SK-N-SH treated with all-trans-retinoic acid at 6 μM for 48 hours (cell line): ENCODE measurements around the gene RIPOR2.

ENCODE experiments used
- ATAC-seq: fragments of 200-7000 bp; cut with Tn5 transposase; 3 replicates; pipeline ENCODE4 v1.9.1; 2020; ENCODE audit warnings: mild to moderate bottlenecking, moderate library complexity
- ARNTL ChIP-seq: fragments of 450-650 bp; formaldehyde crosslinking; IDR thresholded peaks from 2 replicates; pipeline ENCODE4 v1.5.0; 2020; ENCODE audit warnings: low read depth, mild to moderate bottlenecking, moderate library complexity, borderline replicate concordance
- BACH2 ChIP-seq: fragments of 250-450 bp; sonication (Bioruptor Pico); IDR thresholded peaks from 2 replicates; pipeline ENCODE4 v1.9.0; 2021; ENCODE audit warnings: mild to moderate bottlenecking, borderline replicate concordance
- CSDC2 ChIP-seq: fragments of 250-450 bp; sonication (Bioruptor Pico); IDR thresholded peaks from 2 replicates; pipeline ENCODE4 v1.5.0; 2020; ENCODE audit warnings: mild to moderate bottlenecking, moderate library complexity
- ESRRG ChIP-seq: fragments of 250-450 bp; sonication (Bioruptor Pico); IDR thresholded peaks from 2 replicates; pipeline ENCODE4 v1.6.1; 2021; ENCODE audit warnings: mild to moderate bottlenecking
- GLIS3 ChIP-seq: fragments of 250-450 bp; sonication (Bioruptor Pico); IDR thresholded peaks from 2 replicates; pipeline ENCODE4 v1.5.0; 2020; ENCODE audit warnings: mild to moderate bottlenecking, moderate library complexity
- ISL1 ChIP-seq: fragments of 250-450 bp; sonication (Bioruptor Pico); IDR thresholded peaks from 2 replicates; pipeline ENCODE4 v2.1.2; 2022; ENCODE audit warnings: mild to moderate bottlenecking, moderate library complexity
- OSR1 ChIP-seq: fragments of 250-450 bp; sonication (Bioruptor Pico); IDR thresholded peaks from 2 replicates; pipeline ENCODE4 v1.8.0; 2022; ENCODE audit warnings: moderate library complexity, mild to moderate bottlenecking, inconsistent platforms
- PPARA ChIP-seq: fragments of 250-450 bp; sonication (Bioruptor Pico); IDR thresholded peaks from 2 replicates; pipeline ENCODE4 v1.5.0; 2020; ENCODE audit warnings: mild to moderate bottlenecking, borderline replicate concordance
- RARB ChIP-seq: fragments of 250-450 bp; sonication (Bioruptor Pico); IDR thresholded peaks from 2 replicates; pipeline ENCODE4 v1.8.0; 2021; ENCODE audit warnings: mild to moderate bottlenecking, moderate library complexity
- SNAI2 ChIP-seq: fragments of 250-450 bp; sonication (Bioruptor Pico); IDR thresholded peaks from 2 replicates; pipeline ENCODE4 v1.5.0; 2020; ENCODE audit warnings: mild to moderate bottlenecking, moderate library complexity
- TCF4 ChIP-seq: fragments of 250-450 bp; sonication (Bioruptor Pico); IDR thresholded peaks from 2 replicates; pipeline ENCODE4 v1.8.0; 2021; ENCODE audit warnings: mild to moderate bottlenecking, moderate library complexity, borderline replicate concordance
- TOX ChIP-seq: fragments of 250-450 bp; sonication (Bioruptor Pico); IDR thresholded peaks from 2 replicates; pipeline ENCODE4 v1.8.0; 2021; ENCODE audit warnings: mild to moderate bottlenecking, moderate library complexity, borderline replicate concordance
- ZC3H10 ChIP-seq: fragments of 250-450 bp; sonication (Bioruptor Pico); IDR thresholded peaks from 2 replicates; pipeline ENCODE4 v1.5.1; 2021; ENCODE audit warnings: mild to moderate bottlenecking, moderate library complexity
- ZFP3 ChIP-seq: fragments of 250-450 bp; sonication (Bioruptor Pico); IDR thresholded peaks from 2 replicates; pipeline ENCODE4 v1.5.0; 2020; ENCODE audit warnings: mild to moderate bottlenecking, moderate library complexity
- ZFP30 ChIP-seq: fragments of 450-650 bp; formaldehyde crosslinking; IDR thresholded peaks from 2 replicates; pipeline ENCODE4 v1.5.0; 2022; ENCODE audit warnings: mild to moderate bottlenecking, moderate library complexity
- ZNF565 ChIP-seq: fragments of 450-650 bp; formaldehyde crosslinking; conservative IDR thresholded peaks from 2 replicates; pipeline ENCODE4 v1.5.0; 2020; ENCODE audit warnings: low read depth, mild to moderate bottlenecking, moderate library complexity
- ZNF70 ChIP-seq: fragments of 450-650 bp; formaldehyde crosslinking; IDR thresholded peaks from 2 replicates; pipeline ENCODE4 v1.5.0; 2020; ENCODE audit warnings: mild to moderate bottlenecking, moderate library complexity
- ZNF8 ChIP-seq: fragments of 450-650 bp; formaldehyde crosslinking; IDR thresholded peaks from 2 replicates; pipeline ENCODE4 v1.5.0; 2020; ENCODE audit warnings: mild to moderate bottlenecking, moderate library complexity
- TF ChIP-seq, protein P1 (sequence below): fragments of 250-450 bp; sonication (Bioruptor Pico); IDR thresholded peaks from 2 replicates; pipeline ENCODE4 v1.8.0; 2020; ENCODE audit warnings: mild to moderate bottlenecking, moderate library complexity, borderline replicate concordance
- TF ChIP-seq, protein P2 (sequence below): fragments of 250-450 bp; sonication (Bioruptor Pico); IDR thresholded peaks from 2 replicates; pipeline ENCODE4 v1.8.0; 2021; ENCODE audit warnings: low read depth, mild to moderate bottlenecking, moderate library complexity, borderline replicate concordance
- TF ChIP-seq, protein P3 (sequence below): fragments of 250-450 bp; sonication (Bioruptor Pico); IDR thresholded peaks from 2 replicates; pipeline ENCODE4 v1.5.1; 2021; ENCODE audit warnings: mild to moderate bottlenecking, moderate library complexity
- TF ChIP-seq, protein P4 (sequence below): fragments of 250-450 bp; sonication (Bioruptor Pico); IDR thresholded peaks from 2 replicates; pipeline ENCODE4 v1.5.1; 2020; ENCODE audit warnings: low read depth, mild to moderate bottlenecking, moderate library complexity

The RIPOR2 gene

DNA sequence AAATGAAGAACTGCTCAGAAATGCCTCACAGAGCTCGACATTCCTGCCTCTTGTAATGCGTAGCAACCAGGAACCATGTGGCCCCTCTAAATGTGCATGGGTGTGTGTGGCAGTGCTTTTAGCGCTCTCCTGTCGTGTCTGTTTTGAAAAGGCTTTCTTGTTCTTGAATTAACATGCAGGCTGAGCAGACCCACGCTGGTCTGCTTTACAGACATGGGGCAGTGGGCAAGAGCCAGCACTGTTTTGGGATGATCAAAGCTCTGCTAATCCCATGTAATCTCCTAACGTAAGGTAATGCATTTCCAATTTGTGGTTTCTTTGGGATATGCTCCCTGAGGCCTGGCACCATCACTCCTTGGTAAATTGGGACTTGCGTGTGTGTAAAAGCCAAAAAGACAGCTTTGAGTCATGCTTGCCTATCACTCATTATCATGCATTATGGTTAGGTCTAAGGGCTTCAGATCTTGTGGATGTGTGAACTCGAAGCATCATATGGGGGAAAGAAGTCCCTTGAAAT is 11.8 kb downstream of the RIPOR2 start:
- no peak for ATAC-seq
- TF ChIP-seq ZC3H10 (CRISPR knock-in tag) (no peak), TOX (CRISPR knock-in tag) (no peak), ZNF70 (CRISPR knock-in tag) (no peak), ISL1 (CRISPR knock-in tag) (no peak), ZFP30 (no peak), PPARA (no peak), ARNTL (CRISPR knock-in tag) (no peak)
- TF ChIP-seq, all 23 proteins: peak for 0

DNA sequence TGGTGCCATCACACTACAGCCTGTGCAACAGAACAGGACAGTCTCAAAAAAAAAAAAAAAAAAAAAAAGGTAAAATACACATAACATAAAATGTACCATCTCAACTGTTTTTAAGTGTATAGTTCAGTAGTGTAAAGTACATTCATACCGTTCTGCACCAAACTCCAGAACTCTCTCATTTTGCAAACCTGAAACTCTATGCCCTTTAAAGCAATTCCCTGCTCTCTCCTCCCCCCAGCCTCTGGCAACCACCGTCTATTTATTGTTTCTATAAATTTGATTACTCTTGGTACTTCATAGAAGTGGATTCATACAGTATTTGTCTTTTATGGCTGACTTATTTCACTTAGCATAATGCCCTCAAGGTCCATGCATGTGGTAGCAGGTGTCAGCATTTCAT is 12.9 kb downstream of the RIPOR2 start:
- no peak for TF ChIP-seq ZFP3
- no peak for TF ChIP-seq OSR1 (CRISPR knock-in tag)
- TF ChIP-seq ZC3H10 (CRISPR knock-in tag) = no peak
- TF ChIP-seq ESRRG (CRISPR knock-in tag) = no peak
- TF ChIP-seq ZNF8 = no peak
- no peak for TF ChIP-seq ISL1 (CRISPR knock-in tag)
- TF ChIP-seq, protein P1, sequence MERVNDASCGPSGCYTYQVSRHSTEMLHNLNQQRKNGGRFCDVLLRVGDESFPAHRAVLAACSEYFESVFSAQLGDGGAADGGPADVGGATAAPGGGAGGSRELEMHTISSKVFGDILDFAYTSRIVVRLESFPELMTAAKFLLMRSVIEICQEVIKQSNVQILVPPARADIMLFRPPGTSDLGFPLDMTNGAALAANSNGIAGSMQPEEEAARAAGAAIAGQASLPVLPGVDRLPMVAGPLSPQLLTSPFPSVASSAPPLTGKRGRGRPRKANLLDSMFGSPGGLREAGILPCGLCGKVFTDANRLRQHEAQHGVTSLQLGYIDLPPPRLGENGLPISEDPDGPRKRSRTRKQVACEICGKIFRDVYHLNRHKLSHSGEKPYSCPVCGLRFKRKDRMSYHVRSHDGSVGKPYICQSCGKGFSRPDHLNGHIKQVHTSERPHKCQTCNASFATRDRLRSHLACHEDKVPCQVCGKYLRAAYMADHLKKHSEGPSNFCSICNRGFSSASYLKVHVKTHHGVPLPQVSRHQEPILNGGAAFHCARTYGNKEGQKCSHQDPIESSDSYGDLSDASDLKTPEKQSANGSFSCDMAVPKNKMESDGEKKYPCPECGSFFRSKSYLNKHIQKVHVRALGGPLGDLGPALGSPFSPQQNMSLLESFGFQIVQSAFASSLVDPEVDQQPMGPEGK (CRISPR knock-in tag) = no peak
- TF ChIP-seq TCF4 (CRISPR knock-in tag) = no peak
- TF ChIP-seq RARB (CRISPR knock-in tag) = no peak

DNA sequence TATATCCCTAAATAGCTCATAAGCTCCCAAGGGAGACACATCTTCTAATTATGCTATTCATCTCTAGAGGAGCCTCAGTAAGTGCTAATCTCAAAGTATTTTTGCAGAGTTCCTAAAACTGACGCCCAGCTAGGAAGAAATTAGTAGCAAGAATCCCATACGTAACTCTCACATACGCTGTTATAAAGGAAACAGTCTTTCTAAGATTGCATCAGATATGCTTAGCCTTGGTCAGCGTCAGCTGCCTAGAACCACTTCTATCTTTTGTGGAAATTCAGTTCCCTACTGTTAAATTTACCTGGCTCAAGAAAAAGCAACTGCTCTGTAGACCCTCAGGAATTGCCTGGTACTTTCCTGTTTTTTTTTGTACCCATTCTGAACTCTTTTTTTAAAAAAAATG is 13.6 kb downstream of the RIPOR2 start:
- no peak for ATAC-seq
- no peak for TF ChIP-seq OSR1 (CRISPR knock-in tag)
- no peak for TF ChIP-seq ZFP3
- TF ChIP-seq, protein P2, sequence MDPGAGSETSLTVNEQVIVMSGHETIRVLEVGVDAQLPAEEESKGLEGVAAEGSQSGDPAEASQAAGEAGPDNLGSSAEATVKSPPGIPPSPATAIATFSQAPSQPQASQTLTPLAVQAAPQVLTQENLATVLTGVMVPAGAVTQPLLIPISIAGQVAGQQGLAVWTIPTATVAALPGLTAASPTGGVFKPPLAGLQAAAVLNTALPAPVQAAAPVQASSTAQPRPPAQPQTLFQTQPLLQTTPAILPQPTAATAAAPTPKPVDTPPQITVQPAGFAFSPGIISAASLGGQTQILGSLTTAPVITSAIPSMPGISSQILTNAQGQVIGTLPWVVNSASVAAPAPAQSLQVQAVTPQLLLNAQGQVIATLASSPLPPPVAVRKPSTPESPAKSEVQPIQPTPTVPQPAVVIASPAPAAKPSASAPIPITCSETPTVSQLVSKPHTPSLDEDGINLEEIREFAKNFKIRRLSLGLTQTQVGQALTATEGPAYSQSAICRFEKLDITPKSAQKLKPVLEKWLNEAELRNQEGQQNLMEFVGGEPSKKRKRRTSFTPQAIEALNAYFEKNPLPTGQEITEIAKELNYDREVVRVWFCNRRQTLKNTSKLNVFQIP (CRISPR knock-in tag) = no peak
- TF ChIP-seq ZNF565 (CRISPR knock-in tag) = no peak
- TF ChIP-seq ESRRG (CRISPR knock-in tag) = no peak
- TF ChIP-seq, protein P3, sequence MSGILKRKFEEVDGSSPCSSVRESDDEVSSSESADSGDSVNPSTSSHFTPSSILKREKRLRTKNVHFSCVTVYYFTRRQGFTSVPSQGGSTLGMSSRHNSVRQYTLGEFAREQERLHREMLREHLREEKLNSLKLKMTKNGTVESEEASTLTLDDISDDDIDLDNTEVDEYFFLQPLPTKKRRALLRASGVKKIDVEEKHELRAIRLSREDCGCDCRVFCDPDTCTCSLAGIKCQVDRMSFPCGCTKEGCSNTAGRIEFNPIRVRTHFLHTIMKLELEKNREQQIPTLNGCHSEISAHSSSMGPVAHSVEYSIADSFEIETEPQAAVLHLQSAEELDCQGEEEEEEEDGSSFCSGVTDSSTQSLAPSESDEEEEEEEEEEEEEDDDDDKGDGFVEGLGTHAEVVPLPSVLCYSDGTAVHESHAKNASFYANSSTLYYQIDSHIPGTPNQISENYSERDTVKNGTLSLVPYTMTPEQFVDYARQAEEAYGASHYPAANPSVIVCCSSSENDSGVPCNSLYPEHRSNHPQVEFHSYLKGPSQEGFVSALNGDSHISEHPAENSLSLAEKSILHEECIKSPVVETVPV (CRISPR knock-in tag) = no peak
- TF ChIP-seq, protein P1 (CRISPR knock-in tag) = no peak
- no peak for TF ChIP-seq GLIS3 (CRISPR knock-in tag)
- TF ChIP-seq, all 23 proteins: peak for 0

More for the DNA sequence above, 12.9 kb downstream of the RIPOR2 start:
- no peak for ATAC-seq

DNA sequence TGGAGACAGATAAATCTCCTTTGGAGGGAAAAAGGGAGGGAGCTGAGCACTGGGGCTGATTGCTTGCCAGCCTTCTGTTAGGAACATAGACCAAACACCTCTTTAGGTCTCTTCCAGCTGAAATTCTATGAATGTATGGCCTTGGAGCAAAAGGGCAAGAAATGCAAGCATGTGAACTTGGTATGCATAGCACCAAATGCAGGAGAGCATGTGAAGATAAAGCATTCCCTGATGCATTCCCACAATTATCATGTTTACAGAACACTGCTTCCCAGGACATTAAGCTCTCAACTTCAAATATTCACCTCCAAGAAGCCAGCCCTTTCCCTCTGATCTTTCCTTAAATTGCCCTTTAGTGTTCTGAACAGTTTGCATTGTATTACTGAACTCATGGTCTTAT is 15.6 kb downstream of the RIPOR2 start:
- TF ChIP-seq CSDC2 (CRISPR knock-in tag) = no peak
- no peak for TF ChIP-seq ZNF8
- no peak for TF ChIP-seq PPARA
- TF ChIP-seq, protein P2 (CRISPR knock-in tag) = no peak
- TF ChIP-seq, protein P4, sequence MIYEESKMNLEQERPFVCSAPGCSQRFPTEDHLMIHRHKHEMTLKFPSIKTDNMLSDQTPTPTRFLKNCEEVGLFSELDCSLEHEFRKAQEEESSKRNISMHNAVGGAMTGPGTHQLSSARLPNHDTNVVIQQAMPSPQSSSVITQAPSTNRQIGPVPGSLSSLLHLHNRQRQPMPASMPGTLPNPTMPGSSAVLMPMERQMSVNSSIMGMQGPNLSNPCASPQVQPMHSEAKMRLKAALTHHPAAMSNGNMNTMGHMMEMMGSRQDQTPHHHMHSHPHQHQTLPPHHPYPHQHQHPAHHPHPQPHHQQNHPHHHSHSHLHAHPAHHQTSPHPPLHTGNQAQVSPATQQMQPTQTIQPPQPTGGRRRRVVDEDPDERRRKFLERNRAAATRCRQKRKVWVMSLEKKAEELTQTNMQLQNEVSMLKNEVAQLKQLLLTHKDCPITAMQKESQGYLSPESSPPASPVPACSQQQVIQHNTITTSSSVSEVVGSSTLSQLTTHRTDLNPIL (CRISPR knock-in tag) = no peak
- TF ChIP-seq BACH2 = no peak
- no peak for TF ChIP-seq ESRRG (CRISPR knock-in tag)
- no peak for TF ChIP-seq ZFP3
- TF ChIP-seq, protein P1 (CRISPR knock-in tag) = no peak
- no peak for TF ChIP-seq RARB (CRISPR knock-in tag)
- no peak for TF ChIP-seq GLIS3 (CRISPR knock-in tag)
- no peak for TF ChIP-seq OSR1 (CRISPR knock-in tag)
- no peak for TF ChIP-seq ZNF70 (CRISPR knock-in tag)
- TF ChIP-seq SNAI2 = no peak
- TF ChIP-seq ZNF565 (CRISPR knock-in tag) = no peak
- TF ChIP-seq ZFP30 = no peak
- TF ChIP-seq ARNTL (CRISPR knock-in tag) = no peak
- no peak for TF ChIP-seq TCF4 (CRISPR knock-in tag)
- TF ChIP-seq TOX (CRISPR knock-in tag) = no peak
- ATAC-seq = no peak
